ENCODE results near the gene STX7. TPM values are rescaled to one million over a fixed set of nuclear protein-coding genes. Genes with fewer than 3 reads are reported as not detected.

Gene STX7
- total and polyA plus RNA-seq, 8 donors: 5.1 to 33.0 (median 13.7) TPM

DNA sequence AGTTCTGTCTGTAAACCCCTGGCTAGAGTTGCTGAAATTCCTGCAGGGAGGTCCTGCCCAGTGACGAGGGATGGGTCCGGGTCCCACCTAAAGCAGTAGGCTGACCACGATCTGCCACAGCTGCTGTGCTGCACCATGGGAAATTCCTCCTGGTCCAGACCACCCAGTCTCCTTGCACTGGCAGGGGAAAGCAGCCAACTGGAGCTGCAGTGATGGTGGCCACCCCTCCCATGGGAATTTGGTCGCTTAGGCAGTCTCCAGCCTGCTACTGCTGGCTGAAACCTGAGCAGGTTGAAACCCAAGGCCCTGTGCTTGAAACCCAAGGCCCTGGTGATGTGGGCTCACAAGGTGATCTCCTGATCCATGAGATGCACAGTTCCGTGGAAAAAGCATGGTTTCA lies 87.7 kb downstream of the STX7 start:
- no peak for ATAC-seq
- WGBS, 2 donors: 62 to 66% methylated on average over 5 of the region's 5 CpGs
- Histone ChIP-seq H3K9me3 (no peaks in the 10 kb centered on the region), H3K27ac (no peak overlapping the region), H3K4me3 (no peak overlapping the region), H3K27me3 (no peaks in the 10 kb centered on the region), H3K4me1 (no peaks in the 10 kb centered on the region), H3K36me3 (no peaks in the 10 kb centered on the region)
- intact Hi-C loops (cut with DNase I): no loop called here
- TF ChIP-seq, protein P1, sequence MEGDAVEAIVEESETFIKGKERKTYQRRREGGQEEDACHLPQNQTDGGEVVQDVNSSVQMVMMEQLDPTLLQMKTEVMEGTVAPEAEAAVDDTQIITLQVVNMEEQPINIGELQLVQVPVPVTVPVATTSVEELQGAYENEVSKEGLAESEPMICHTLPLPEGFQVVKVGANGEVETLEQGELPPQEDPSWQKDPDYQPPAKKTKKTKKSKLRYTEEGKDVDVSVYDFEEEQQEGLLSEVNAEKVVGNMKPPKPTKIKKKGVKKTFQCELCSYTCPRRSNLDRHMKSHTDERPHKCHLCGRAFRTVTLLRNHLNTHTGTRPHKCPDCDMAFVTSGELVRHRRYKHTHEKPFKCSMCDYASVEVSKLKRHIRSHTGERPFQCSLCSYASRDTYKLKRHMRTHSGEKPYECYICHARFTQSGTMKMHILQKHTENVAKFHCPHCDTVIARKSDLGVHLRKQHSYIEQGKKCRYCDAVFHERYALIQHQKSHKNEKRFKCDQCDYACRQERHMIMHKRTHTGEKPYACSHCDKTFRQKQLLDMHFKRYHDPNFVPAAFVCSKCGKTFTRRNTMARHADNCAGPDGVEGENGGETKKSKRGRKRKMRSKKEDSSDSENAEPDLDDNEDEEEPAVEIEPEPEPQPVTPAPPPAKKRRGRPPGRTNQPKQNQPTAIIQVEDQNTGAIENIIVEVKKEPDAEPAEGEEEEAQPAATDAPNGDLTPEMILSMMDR (IDR thresholded peaks at IDR 0.05): no peak
- peak in 1 of 6 donors; percentile 14 for DNase-seq
- FAIRE-seq: no peak

DNA sequence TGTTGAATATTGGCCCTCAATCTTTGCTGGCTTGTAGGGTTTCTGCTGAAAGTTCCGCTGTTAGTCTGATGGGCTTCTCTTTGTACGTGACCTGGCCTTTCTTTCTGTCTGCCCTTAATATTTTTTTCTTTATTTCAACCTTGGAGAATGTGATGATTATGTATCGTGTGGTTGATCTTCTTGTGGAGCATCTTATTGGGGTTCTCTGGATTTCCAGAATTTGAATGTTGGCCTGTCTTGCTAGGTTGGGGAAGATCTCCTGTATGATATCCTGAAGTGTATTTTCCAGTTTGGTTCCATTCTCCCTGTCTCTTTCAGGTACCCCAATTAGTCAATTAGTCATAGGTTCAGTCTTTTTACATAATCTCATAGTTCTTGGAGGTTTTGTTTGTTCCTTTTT lies 89.1 kb downstream of the STX7 start:
- H3K27ac ChIP-seq: no peak overlapping the region
- no peaks in the 10 kb centered on the region for H3K9me3 ChIP-seq
- intact Hi-C loops (cut with DNase I): no loop called here
- FAIRE-seq: no peak
- TF ChIP-seq, protein P1 (IDR thresholded peaks at IDR 0.05): no peak
- ATAC-seq: no peak
- DNase-seq: no peak
- H3K4me3 ChIP-seq: no peak overlapping the region
- 78 to 90% methylated on average over 3 of the region's 3 CpGs for WGBS, 2 donors
- H3K27me3 ChIP-seq: no peaks in the 10 kb centered on the region
- H3K36me3 ChIP-seq: no peaks in the 10 kb centered on the region
- H3K4me1 ChIP-seq: no peaks in the 10 kb centered on the region

DNA sequence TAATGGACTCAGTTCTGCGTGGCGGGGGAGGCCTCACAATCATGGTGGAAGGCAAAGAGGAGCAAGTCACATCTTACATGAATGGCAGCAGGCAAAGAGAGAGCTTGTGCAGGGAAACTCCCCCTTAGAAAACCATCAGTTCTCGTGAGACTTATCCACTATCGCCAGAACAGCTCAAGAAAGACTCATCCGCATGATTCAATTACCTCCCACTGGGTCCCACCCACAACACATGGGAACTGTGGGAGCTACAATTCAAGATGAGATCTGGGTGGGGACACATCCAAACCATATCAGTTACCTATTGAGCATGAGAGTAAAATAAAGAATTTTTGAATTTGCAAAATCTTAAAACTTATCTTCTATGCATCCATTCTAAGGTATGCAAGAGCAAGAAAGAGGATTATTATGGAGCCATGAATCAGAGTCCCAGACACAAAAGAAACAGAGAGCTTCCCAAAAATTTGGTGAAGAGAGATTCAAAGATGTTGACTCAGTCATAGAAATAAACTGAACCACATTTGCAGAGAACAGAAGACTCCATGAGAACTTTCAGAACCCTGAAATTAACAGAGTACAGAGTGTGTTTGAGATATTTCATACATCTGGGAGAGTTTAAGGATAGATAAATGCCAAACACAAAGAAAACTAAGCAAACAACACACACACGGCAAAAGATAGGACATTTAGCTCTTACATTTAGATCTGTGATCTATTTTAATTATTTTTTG lies 94.5 kb downstream of the STX7 start:
- TF ChIP-seq, protein P1 (IDR thresholded peaks at IDR 0.05): no peak
- Histone ChIP-seq H3K36me3 (no peaks in the 10 kb centered on the region), H3K4me3 (no peak overlapping the region), H3K27me3 (no peaks in the 10 kb centered on the region), H3K27ac (no peak overlapping the region), H3K4me1 (no peaks in the 10 kb centered on the region), H3K9me3 (no peaks in the 10 kb centered on the region)
- DNase-seq (no peak), ATAC-seq (no peak), FAIRE-seq (no peak)
- intact Hi-C loops (cut with DNase I): no loop called here
- 74 to 79% methylated on average over 6 of the region's 6 CpGs for WGBS, 2 donors

DNA sequence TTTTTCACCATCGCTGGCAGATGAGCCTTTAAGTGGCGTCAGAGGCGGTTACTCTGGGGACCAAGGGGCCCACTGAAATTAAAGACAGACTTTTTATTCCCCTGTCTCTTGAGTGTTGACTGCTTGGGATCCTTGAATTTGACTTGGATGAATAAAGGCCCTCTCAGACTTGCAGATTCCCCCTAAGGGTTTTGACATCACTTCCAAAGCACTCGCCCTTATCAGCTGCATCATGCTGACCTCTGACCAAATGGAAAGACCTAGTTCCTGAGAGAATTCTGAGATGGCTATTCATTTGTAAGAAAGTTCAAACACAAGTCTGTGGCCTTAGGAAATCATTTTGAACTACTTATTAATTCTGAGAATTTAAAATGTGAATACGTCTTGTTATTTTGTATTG lies 98.2 kb downstream of the STX7 start:
- intact Hi-C loops (cut with DNase I): no loop called here
- TF ChIP-seq, protein P1 (IDR thresholded peaks at IDR 0.05): no peak
- no peak for ATAC-seq
- no peaks in the 10 kb centered on the region for H3K36me3 ChIP-seq
- no peak overlapping the region for H3K27ac ChIP-seq
- H3K4me3 ChIP-seq: no peak overlapping the region
- DNase-seq: no peak
- H3K4me1 ChIP-seq: no peaks in the 10 kb centered on the region
- 80 to 88% methylated on average over 5 of the region's 5 CpGs for WGBS, 2 donors
- no peak for FAIRE-seq
- no peaks in the 10 kb centered on the region for H3K27me3 ChIP-seq
- H3K9me3 ChIP-seq: no peaks in the 10 kb centered on the region

DNA sequence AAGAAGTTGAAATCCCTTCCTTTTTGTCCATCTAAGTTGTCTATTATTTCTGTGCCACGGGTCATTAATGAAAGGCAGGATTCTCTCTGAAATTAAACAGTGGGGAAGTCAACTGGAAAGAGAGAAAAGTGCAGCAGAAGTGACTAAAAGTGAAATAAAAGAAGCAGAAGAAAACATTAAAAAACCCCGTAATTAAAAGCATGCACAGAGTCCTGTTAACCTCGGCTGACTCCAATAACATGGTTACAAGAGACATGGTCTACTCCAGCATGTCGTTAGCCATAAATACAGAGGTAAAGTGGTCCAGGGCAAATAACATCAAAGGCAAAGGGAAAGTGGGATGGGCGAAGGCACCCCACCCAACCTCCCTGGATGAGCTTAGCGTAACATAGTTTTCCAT lies 98.6 kb downstream of the STX7 start:
- WGBS, 2 donors: 66 to 73% methylated on average over 6 of the region's 6 CpGs
- H3K27ac ChIP-seq: no peak overlapping the region
- TF ChIP-seq, protein P1 (IDR thresholded peaks at IDR 0.05): no peak
- FAIRE-seq: no peak
- H3K36me3 ChIP-seq: no peaks in the 10 kb centered on the region
- H3K4me1 ChIP-seq: no peaks in the 10 kb centered on the region
- no peaks in the 10 kb centered on the region for H3K27me3 ChIP-seq
- no peak overlapping the region for H3K4me3 ChIP-seq
- ATAC-seq: no peak
- DNase-seq: no peak
- H3K9me3 ChIP-seq: no peaks in the 10 kb centered on the region
- intact Hi-C loops (cut with DNase I): no loop called here

All from pancreas (tissue), 10 donors.